Hematopoietic multipotent progenitor cell treated with erythropoietin and hydrocortisone succinate and interleukin-3 and kit ligand, for 17 days (in vitro differentiated cells): Measurements from ENCODE around the gene KRT13.

ENCODE experiments used
- DNase-seq: peaks from one replicate; pipeline ENCODE4 v3.0.0-alpha.2; 2015; ENCODE audit warnings: low spot score

The KRT13 gene

DNA sequence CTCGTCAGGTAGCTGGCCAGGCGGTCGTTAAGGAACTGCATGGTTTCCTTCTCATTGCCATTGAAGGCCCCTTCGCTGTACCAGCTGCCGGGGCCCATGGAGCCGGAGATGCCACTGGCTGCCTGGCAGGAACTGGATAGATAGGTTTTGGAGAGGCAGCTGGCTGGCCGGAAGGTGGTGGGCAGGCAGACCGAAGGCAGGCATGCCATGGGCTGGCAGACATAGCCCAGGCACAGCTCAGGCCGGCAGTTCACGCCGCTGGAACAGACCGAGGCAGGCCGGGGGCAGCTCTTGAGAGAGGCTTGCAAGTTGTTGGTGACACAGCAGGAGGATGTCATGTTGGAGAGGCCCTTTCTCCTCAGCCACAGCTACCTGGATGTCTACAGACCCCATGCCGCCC lies 38.4 kb downstream of the KRT13 start, which contains the start of gene KRT32:
Gene KRT32, minus strand, starts transcription at position 399 of the 400 bp plus-strand sequence. Its CDS starts 61 bp downstream, at position 338.
- no peak for DNase-seq

- DNase-seq, result no peak
These were observed 40.7 kb downstream of the KRT13 start for GRCh38 chr17:41464682-41465081.

GRCh38 chr17:41464173-41464572 lies 41.2 kb downstream of the KRT13 start:
- DNase-seq, result no peak

- DNase-seq, result no peak
These were observed 41.7 kb downstream of the KRT13 start for GRCh38 chr17:41463746-41464145.

DNA sequence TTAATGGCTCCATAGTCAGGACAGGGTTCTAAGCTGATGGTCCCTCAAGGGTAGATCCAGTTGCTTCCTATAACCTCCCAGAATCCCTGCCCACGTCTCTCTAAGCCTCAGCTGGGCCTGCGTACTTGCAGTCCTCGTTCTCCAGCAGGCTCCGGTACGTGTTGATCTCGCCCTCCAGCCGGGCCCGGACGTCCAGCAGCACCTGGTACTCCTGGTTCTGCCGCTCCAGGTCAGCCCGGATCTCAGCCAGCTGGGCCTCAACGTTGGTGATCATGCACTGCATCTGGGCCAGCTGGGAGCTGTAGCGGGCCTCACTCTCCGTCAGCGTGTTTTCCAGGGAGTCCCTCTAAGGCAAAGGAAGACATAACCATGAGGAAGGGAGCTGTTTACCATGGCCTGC lies 42.7 kb downstream of the KRT13 start:
- DNase-seq, result no peak

- DNase-seq, result no peak
These were observed 47.7 kb downstream of the KRT13 start for GRCh38 chr17:41457676-41458075.

DNA sequence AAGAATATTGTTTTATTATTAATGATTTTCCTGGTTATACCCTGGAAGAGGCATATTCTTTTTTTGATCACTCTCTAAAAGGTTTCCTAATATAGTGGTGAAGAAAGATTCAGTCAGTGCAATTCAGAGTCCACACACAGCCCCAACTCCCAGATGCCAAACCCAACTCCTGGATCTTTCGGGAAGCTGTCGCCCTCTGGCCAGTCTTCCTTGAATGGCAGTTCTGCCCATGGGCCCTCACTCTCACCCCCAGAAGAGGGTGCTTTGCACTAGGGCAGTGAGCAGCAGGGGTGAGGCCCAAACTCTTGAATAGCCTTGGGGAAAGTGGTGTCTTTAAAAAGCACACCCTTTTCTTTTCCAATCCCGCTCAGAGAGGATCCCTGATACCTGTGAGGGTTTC lies 49.2 kb downstream of the KRT13 start:
- DNase-seq, result no peak

DNA sequence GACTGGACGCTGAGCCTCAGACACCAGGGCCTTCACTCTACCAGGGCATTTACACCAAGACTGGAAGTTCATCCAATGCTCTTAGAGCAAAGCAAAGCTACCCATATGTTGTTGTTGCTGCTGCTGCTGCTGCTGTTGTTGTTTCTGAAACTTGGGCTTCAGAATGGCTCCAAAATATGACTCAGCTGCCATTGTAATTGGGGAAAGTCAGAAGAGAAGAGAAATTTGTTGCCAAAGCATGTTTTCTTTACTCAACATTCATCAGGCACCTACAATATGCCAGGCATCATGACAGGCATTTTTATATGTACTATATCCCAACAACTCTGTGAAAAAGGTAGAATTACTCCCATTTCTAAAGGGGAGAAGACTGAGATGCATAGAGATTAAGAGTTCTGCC lies 50.2 kb downstream of the KRT13 start:
- DNase-seq, result no peak

DNA sequence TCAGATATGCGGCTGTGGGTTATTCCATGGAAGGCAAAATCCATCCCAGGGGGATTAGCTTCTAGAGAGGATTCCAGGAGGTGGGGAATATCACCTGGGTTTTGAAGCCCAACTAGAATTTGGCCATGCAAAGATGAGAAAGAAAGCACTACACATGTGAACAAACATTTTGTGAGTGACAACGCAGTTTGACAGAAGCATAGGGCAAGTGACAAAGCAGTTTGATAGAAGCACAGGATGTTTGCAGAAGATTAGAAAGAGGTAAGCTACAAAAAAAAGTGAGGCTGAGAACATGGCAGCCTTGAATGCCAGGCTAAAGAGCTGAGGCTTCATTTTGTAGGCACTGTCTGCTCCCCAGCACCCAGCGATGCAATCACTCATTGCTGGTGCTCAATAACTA lies 52.3 kb downstream of the KRT13 start:
- DNase-seq, result no peak

GRCh38 chr17:41452281-41452680 lies 53.1 kb downstream of the KRT13 start:
- no peak for DNase-seq

GRCh38 chr17:41451154-41451728 lies 54.2 kb downstream of the KRT13 start:
- no peak for DNase-seq
